ENCODE data around the gene KDM1B. TPM values are rescaled to one million over a fixed set of nuclear protein-coding genes. Genes with fewer than 3 reads are reported as not detected.

KDM1B gene
- total RNA-seq, 4 donors from 2014 or later, result 14.5 to 29.9 (median 26.0) TPM

GRCh38 chr6:18264219-18264922, 109.1 kb downstream of the KDM1B start, which contains the start of gene DEK:
DEK (minus strand) TSS chr6:18264530; CDS start chr6:18263987, 543 bp downstream.
- in situ Hi-C loops (cut with MboI; ENCODE audit: low sequenced_read_pairs in 4 of 4) (no loop called here), intact Hi-C loops (cut with DNase I; ENCODE audit: low total_unique reads) (loop anchor here (2.0 to 5.0 kb wide), 3 partner anchors 38 to 238 kb away; partner anchors contain the start of genes KDM1B and TPMT)
- H3K4me3 ChIP-seq, result peak within 1 kb of the TSS; percentile 76 to 98 (median 90)
- TF ChIP-seq, protein P1, sequence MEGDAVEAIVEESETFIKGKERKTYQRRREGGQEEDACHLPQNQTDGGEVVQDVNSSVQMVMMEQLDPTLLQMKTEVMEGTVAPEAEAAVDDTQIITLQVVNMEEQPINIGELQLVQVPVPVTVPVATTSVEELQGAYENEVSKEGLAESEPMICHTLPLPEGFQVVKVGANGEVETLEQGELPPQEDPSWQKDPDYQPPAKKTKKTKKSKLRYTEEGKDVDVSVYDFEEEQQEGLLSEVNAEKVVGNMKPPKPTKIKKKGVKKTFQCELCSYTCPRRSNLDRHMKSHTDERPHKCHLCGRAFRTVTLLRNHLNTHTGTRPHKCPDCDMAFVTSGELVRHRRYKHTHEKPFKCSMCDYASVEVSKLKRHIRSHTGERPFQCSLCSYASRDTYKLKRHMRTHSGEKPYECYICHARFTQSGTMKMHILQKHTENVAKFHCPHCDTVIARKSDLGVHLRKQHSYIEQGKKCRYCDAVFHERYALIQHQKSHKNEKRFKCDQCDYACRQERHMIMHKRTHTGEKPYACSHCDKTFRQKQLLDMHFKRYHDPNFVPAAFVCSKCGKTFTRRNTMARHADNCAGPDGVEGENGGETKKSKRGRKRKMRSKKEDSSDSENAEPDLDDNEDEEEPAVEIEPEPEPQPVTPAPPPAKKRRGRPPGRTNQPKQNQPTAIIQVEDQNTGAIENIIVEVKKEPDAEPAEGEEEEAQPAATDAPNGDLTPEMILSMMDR (IDR thresholded peaks at IDR 0.05 in 4 of 5, conservative IDR thresholded peaks at IDR 0.05 in 1 of 5), result peak; percentile 51 to 83 (median 60)
- peak; percentile 54 to 58 for TF ChIP-seq POLR2A (IDR thresholded peaks at IDR 0.05)
- no peaks in the 10 kb centered on the region for H3K27me3 ChIP-seq
- H3K36me3 ChIP-seq, result no peaks in the 10 kb centered on the region
- no peaks in the 10 kb centered on the region for H3K9me3 ChIP-seq
- H3K27ac ChIP-seq, result peak within 1 kb of the TSS; percentile 86 to 100 (median 96)
- DNase-seq (peak; percentile 80 to 83), ATAC-seq (peak; percentile 90 to 92)
- H3K4me1 ChIP-seq, result peaks cover 34 to 38% of the 10 kb centered on the region in 2 donors

DNA sequence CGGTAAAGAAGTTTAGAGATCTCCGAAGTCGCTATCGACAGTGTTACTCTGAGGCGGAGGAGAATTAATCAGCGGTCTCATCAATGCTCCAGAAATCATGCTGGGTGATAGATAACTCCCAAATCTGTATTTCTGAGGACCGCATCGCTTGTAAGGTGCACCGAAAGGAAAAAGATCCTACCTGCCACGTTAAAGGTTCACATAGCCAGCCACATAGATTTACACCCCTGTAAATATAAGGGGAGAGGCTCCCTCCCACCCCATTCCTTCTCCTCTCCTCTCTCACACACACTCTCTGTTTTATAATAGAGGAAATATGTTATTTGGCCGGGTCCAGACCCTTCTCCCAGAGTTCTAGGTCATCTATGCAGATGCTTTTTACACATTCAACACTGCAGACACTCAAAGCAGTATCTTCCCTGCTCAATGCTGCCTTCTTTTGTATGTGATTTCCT, 109.7 kb downstream of the KDM1B start:
- Histone ChIP-seq H3K27ac (peak overlapping the region; percentile 86 to 100 (median 96)), H3K36me3 (no peaks in the 10 kb centered on the region), H3K27me3 (no peaks in the 10 kb centered on the region), H3K4me1 (peaks cover 28 to 37% of the 10 kb centered on the region in 2 donors), H3K9me3 (no peaks in the 10 kb centered on the region), H3K4me3 (peak overlapping the region; percentile 76 to 98 (median 90))
- ATAC-seq, result no peak
- DNase-seq, result no peak
- intact Hi-C loops (cut with DNase I; ENCODE audit: low total_unique reads), result loop anchor here (2.0 to 5.0 kb wide), 3 partner anchors 38 to 237 kb away; partner anchors contain the start of genes KDM1B and TPMT
- TF ChIP-seq POLR2A (IDR thresholded peaks at IDR 0.05), result no peak
- TF ChIP-seq, protein P1 (IDR thresholded peaks at IDR 0.05 in 4 of 5, conservative IDR thresholded peaks at IDR 0.05 in 1 of 5), result no peak
- in situ Hi-C loops (cut with MboI; ENCODE audit: low sequenced_read_pairs in 4 of 4), result no loop called here

- Histone ChIP-seq H3K9me3 (no peaks in the 10 kb centered on the region), H3K27me3 (no peaks in the 10 kb centered on the region), H3K36me3 (no peaks in the 10 kb centered on the region), H3K4me3 (no peak overlapping the region), H3K27ac (peak overlapping the region in 1 of 4 donors; percentile 100), H3K4me1 (peaks cover 24 to 27% of the 10 kb centered on the region in 2 donors)
- in situ Hi-C loops (cut with MboI; ENCODE audit: low sequenced_read_pairs in 4 of 4) (no loop called here), intact Hi-C loops (cut with DNase I; ENCODE audit: low total_unique reads) (loop anchor here (2.0 kb wide), 2 partner anchors 37 to 111 kb away; partner anchors contain the start of genes KDM1B and TPMT)
- no peak for ATAC-seq
- DNase-seq, result no peak
- no peak for TF ChIP-seq POLR2A (IDR thresholded peaks at IDR 0.05)
- TF ChIP-seq, protein P1 (IDR thresholded peaks at IDR 0.05 in 4 of 5, conservative IDR thresholded peaks at IDR 0.05 in 1 of 5), result no peak
These were observed 110.7 kb downstream of the KDM1B start for GRCh38 chr6:18265787-18266522.

- no peak overlapping the region for H3K27ac ChIP-seq
- in situ Hi-C loops (cut with MboI; ENCODE audit: low sequenced_read_pairs in 4 of 4), result no loop called here
- no peak for ATAC-seq
- intact Hi-C loops (cut with DNase I; ENCODE audit: low total_unique reads), result no loop called here
- H3K9me3 ChIP-seq, result no peaks in the 10 kb centered on the region
- H3K4me1 ChIP-seq, result peaks cover 21 to 22% of the 10 kb centered on the region in 2 donors
- no peaks in the 10 kb centered on the region for H3K36me3 ChIP-seq
- H3K4me3 ChIP-seq, result no peak overlapping the region
- no peak for TF ChIP-seq POLR2A (IDR thresholded peaks at IDR 0.05)
- TF ChIP-seq, protein P1 (IDR thresholded peaks at IDR 0.05 in 4 of 5, conservative IDR thresholded peaks at IDR 0.05 in 1 of 5), result no peak
- no peak for DNase-seq
- no peaks in the 10 kb centered on the region for H3K27me3 ChIP-seq
These were observed 111.3 kb downstream of the KDM1B start for GRCh38 chr6:18266523-18266912.
